GM12892 (cell line): Measurements from ENCODE around the gene UQCC3.
"Not testable (repeated sequence)": the region's sequence is repeated elsewhere in the genome, so short reads cannot be mapped to it uniquely, and the experiment has no call there.

Experiments
- DNase-seq: peaks from one replicate; pipeline ENCODE4 v3.0.0; 2011; ENCODE audit not compliant: insufficient read length
- FAIRE-seq: peaks from 2 replicates; lab custom pipeline; 2011; peaks lifted over from hg19 to GRCh38; lab: Jason Lieb, UNC
- POLR2A ChIP-seq: IDR thresholded peaks from 2 replicates; pipeline ENCODE4 v1.6.1; 2011; ENCODE audit warnings: low read depth, low read length, control low read depth
- POLR2AphosphoS5 ChIP-seq: IDR thresholded peaks from 2 replicates; pipeline ENCODE4 v1.6.1; 2011; ENCODE audit warnings: low read depth, low read length, control low read depth
- TAF1 ChIP-seq: IDR thresholded peaks from 2 replicates; pipeline ENCODE4 v1.6.1; 2011; ENCODE audit warnings: low read depth, mild to moderate bottlenecking, control low read depth, low read length, borderline replicate concordance

UQCC3 gene

GRCh38 chr11:62667460-62667859 lies 4.0 kb upstream of the UQCC3 start:
- no peak for TF ChIP-seq POLR2A
- TF ChIP-seq POLR2AphosphoS5, result no peak
- TF ChIP-seq TAF1, result no peak
- DNase-seq, result no peak
- no peak for FAIRE-seq

GRCh38 chr11:62669420-62670161 lies 1.9 kb upstream of the UQCC3 start:
- DNase-seq, result no peak
- TF ChIP-seq POLR2AphosphoS5 (no peak), TAF1 (no peak), POLR2A (no peak; the same call in 1 of the 2 replicates)
- no peak for FAIRE-seq

DNA sequence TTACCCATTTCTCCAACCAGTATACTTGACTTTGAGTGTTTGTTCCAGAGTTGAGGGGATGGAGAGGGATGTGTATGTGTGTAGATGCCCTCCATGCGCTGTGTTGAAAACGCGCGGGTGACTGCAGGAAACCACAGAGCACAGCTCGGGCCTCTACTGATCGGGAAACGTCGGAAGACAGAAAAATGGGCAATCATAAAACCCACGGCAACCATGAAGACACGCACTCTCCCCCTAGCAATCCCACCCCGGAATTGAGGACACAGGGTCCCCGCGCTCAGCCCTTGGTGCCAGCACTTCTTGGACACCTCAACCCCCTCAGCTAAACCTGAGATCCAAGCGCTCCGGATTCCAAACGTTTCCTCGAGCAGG lies 251 bp upstream of the UQCC3 start:
- FAIRE-seq (no peak), DNase-seq (no peak)
- TF ChIP-seq TAF1 (no peak), POLR2A (no peak), POLR2AphosphoS5 (no peak)

DNA sequence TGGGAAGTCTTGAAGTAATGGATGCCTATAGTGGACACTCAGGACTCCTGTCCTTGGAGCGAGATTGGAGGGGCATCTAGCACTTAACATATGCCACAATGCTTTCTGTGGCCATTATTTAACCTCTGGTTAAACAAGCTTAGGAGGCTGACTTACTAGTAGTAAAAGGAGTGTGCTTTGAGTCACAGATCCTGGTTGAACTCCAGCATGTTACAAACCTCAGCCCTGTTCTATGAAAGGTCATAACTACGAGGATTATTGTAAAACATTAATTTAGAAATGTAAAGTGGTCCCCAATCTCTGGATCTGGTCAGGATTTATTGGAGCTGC lies 1.7 kb downstream of the UQCC3 start:
- TF ChIP-seq TAF1, result no peak
- TF ChIP-seq POLR2A, result no peak
- no peak for TF ChIP-seq POLR2AphosphoS5
- DNase-seq, result no peak
- no peak for FAIRE-seq

DNA sequence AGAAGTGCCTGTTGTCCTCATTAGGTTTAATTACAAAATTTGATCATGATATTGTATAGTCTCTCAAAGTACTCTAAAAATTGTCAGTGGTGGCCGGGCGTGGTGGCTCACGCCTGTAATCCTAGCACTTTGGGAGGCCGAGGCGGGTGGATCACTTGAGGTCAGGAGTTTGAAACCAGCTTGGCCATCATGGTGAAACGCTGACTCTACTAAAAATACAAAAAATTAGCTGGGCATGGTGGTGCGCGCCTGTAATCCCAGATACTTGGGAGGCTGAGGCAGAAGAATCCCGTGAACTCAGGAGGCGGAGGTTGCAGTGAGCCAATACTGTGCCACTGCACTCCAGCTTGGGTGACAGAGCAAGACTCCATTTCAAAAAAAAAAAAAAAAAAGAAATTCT lies 3.9 kb downstream of the UQCC3 start:
- not testable (repeated sequence) for FAIRE-seq, DNase-seq

- no peak for DNase-seq
- no peak for FAIRE-seq
- TF ChIP-seq TAF1, result no peak
- TF ChIP-seq POLR2A, result no peak
- TF ChIP-seq POLR2AphosphoS5, result no peak
Observed at GRCh38 chr11:62676698-62677097, 5.2 kb downstream of the UQCC3 start.

GRCh38 chr11:62677156-62677555 lies 5.7 kb downstream of the UQCC3 start:
- TF ChIP-seq TAF1, result no peak
- no peak for TF ChIP-seq POLR2A
- no peak for TF ChIP-seq POLR2AphosphoS5
- no peak for FAIRE-seq
- no peak for DNase-seq

DNA sequence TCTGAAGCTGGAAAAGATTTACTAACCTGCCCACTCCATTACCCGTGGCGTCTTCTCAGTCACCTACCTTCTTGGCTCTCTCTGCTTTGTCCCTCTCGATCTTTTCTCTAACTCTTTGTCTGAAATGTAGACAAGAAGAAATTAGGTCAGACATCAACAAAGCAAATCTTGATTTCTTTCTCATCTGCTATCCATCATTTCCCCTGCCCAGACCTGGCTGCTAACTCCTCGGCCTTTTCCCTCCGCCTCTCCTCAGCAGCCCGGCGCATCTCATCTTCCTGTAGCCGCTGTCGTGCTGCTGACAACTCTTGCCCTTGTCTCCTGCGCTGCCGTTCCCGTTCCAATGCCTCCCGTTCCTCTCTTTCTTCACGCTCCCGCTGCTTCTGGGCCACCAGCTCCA lies 6.2 kb downstream of the UQCC3 start:
- DNase-seq, result no peak
- FAIRE-seq, result no peak
- no peak for TF ChIP-seq POLR2AphosphoS5
- no peak for TF ChIP-seq POLR2A
- TF ChIP-seq TAF1, result no peak

GRCh38 chr11:62678433-62678769 lies 6.9 kb downstream of the UQCC3 start:
- no peak for FAIRE-seq

GRCh38 chr11:62678770-62679696 lies 7.6 kb downstream of the UQCC3 start, which contains the start of gene UBXN1:
UBXN1 (minus strand) TSS chr11:62679073; CDS start chr11:62678923, 150 bp downstream.
- peak; percentile 80 for FAIRE-seq
- DNase-seq, result peak; percentile 91

More at GRCh38 chr11:62678433-62678769, 6.9 kb downstream of the UQCC3 start:
- TF ChIP-seq POLR2AphosphoS5, result no peak
- TF ChIP-seq TAF1, result no peak
- TF ChIP-seq POLR2A, result no peak
- DNase-seq, result no peak

DNA sequence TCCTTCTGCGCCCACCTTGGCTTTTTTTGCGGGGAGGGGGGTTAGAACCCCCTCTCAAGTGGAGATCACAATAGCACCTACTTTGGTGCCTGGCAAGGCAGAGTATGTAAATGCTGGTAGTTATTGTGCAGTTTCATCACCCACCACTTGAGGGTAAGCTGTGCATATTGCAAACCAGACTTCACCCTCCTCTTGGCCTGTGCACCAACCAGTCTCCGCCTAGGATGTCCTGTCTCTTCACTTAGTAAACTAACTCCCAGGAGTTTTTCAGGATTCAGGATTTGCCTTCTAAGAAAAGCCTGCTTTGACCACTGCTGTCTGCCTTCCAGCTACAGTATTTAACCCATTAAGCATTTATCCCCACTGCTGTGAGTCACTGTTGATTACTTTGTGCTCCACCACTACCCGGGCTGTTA lies 9.4 kb downstream of the UQCC3 start:
- TF ChIP-seq POLR2AphosphoS5 (no peak), POLR2A (no peak), TAF1 (no peak)
- no peak for DNase-seq
- peak; percentile 85 for FAIRE-seq

More at GRCh38 chr11:62678770-62679696, 7.6 kb downstream of the UQCC3 start, which contains the start of gene UBXN1:
- TF ChIP-seq TAF1, result peak; percentile 73
- TF ChIP-seq POLR2AphosphoS5, result peak; percentile 93
- TF ChIP-seq POLR2A, result peak; percentile 91; the same call in 1 of the 2 replicates

- DNase-seq (no peak), FAIRE-seq (no peak)
- no peak for TF ChIP-seq POLR2A
- no peak for TF ChIP-seq TAF1
- TF ChIP-seq POLR2AphosphoS5, result no peak
Observed at GRCh38 chr11:62682518-62682917, 11.0 kb downstream of the UQCC3 start.
